ENCODE measurements around the gene LZTS3. TPM values are rescaled to one million over a fixed set of nuclear protein-coding genes. Genes with fewer than 3 reads are reported as not detected.
A peak's percentile ranks its signal among the peaks of the same experiment; 100 is the strongest.

LZTS3 gene
- total and polyA plus RNA-seq, 2 of the 13 experiments (the other 11 are each of a cell fraction or from before 2014, with no cell fraction given) = 10.1 to 31.3 TPM

DNA sequence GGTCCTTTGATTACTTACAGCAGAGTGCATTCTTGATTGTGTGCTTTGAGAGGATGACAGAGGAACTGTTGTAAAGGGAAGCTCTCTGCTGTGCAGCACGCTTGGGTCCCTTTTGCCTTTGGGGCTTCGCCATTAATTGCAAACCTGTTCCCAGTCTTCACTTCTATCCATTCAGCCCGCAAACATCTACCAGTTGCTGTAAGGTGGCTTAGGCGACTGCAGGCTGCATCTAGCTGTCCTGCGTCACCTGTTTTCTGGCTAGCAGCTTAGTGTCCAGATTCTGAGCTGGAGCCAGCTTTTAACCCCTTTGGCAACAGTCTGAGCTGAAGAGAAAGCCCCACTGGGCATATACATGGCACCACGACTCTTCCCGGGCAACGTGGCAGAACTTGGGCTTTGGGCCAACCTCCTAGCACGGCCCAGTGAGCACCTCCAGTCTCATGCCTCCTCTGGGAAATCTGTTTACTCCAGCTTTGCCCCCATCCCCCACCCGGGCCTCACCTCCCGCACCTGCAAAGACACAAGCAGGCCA lies 11.2 kb downstream of the LZTS3 start (continued):
- TF ChIP-seq ZHX1 (CRISPR knock-in tag; IDR thresholded peaks at IDR 0.05; ENCODE audit: low read depth) = no peak
- TF ChIP-seq ZNF772 (CRISPR knock-in tag; IDR thresholded peaks at IDR 0.05) = no peak
- TF ChIP-seq ZNF550 (CRISPR knock-in tag; IDR thresholded peaks at IDR 0.05; ENCODE audit: borderline replicate concordance) = no peak
- TF ChIP-seq ZNF280B (CRISPR knock-in tag; IDR thresholded peaks at IDR 0.05; ENCODE audit: borderline replicate concordance) = no peak
- TF ChIP-seq, protein P1, sequence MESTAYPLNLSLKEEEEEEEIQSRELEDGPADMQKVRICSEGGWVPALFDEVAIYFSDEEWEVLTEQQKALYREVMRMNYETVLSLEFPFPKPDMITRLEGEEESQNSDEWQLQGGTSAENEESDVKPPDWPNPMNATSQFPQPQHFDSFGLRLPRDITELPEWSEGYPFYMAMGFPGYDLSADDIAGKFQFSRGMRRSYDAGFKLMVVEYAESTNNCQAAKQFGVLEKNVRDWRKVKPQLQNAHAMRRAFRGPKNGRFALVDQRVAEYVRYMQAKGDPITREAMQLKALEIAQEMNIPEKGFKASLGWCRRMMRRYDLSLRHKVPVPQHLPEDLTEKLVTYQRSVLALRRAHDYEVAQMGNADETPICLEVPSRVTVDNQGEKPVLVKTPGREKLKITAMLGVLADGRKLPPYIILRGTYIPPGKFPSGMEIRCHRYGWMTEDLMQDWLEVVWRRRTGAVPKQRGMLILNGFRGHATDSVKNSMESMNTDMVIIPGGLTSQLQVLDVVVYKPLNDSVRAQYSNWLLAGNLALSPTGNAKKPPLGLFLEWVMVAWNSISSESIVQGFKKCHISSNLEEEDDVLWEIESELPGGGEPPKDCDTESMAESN (CRISPR knock-in tag; conservative IDR thresholded peaks at IDR 0.05) = no peak
- TF ChIP-seq ZNF615 (CRISPR knock-in tag; IDR thresholded peaks at IDR 0.05; ENCODE audit: borderline replicate concordance) = no peak
- TF ChIP-seq RXRB (CRISPR knock-in tag; IDR thresholded peaks at IDR 0.05; ENCODE audit: borderline replicate concordance) = no peak; the same call in 1 of the 2 replicates
- TF ChIP-seq ZBTB7A (CRISPR knock-in tag; IDR thresholded peaks at IDR 0.05) = 0 out of 2 replicates have a peak, but pooled peaks have one; percentile 42
- no peak for TF ChIP-seq MLLT10 (CRISPR knock-in tag; IDR thresholded peaks at IDR 0.05)
- no peak for TF ChIP-seq ZNF788 (CRISPR knock-in tag; IDR thresholded peaks at IDR 0.05; ENCODE audit: borderline replicate concordance)
- no peak for TF ChIP-seq FOSL1 (CRISPR knock-in tag; IDR thresholded peaks at IDR 0.05; ENCODE audit: borderline replicate concordance)
- no peak for TF ChIP-seq HMGA1 (CRISPR knock-in tag; conservative IDR thresholded peaks at IDR 0.05)
- TF ChIP-seq, protein P2, sequence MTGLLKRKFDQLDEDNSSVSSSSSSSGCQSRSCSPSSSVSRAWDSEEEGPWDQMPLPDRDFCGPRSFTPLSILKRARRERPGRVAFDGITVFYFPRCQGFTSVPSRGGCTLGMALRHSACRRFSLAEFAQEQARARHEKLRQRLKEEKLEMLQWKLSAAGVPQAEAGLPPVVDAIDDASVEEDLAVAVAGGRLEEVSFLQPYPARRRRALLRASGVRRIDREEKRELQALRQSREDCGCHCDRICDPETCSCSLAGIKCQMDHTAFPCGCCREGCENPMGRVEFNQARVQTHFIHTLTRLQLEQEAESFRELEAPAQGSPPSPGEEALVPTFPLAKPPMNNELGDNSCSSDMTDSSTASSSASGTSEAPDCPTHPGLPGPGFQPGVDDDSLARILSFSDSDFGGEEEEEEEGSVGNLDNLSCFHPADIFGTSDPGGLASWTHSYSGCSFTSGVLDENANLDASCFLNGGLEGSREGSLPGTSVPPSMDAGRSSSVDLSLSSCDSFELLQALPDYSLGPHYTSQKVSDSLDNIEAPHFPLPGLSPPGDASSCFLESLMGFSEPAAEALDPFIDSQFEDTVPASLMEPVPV (CRISPR knock-in tag; IDR thresholded peaks at IDR 0.05) = no peak
- TF ChIP-seq, protein P3, sequence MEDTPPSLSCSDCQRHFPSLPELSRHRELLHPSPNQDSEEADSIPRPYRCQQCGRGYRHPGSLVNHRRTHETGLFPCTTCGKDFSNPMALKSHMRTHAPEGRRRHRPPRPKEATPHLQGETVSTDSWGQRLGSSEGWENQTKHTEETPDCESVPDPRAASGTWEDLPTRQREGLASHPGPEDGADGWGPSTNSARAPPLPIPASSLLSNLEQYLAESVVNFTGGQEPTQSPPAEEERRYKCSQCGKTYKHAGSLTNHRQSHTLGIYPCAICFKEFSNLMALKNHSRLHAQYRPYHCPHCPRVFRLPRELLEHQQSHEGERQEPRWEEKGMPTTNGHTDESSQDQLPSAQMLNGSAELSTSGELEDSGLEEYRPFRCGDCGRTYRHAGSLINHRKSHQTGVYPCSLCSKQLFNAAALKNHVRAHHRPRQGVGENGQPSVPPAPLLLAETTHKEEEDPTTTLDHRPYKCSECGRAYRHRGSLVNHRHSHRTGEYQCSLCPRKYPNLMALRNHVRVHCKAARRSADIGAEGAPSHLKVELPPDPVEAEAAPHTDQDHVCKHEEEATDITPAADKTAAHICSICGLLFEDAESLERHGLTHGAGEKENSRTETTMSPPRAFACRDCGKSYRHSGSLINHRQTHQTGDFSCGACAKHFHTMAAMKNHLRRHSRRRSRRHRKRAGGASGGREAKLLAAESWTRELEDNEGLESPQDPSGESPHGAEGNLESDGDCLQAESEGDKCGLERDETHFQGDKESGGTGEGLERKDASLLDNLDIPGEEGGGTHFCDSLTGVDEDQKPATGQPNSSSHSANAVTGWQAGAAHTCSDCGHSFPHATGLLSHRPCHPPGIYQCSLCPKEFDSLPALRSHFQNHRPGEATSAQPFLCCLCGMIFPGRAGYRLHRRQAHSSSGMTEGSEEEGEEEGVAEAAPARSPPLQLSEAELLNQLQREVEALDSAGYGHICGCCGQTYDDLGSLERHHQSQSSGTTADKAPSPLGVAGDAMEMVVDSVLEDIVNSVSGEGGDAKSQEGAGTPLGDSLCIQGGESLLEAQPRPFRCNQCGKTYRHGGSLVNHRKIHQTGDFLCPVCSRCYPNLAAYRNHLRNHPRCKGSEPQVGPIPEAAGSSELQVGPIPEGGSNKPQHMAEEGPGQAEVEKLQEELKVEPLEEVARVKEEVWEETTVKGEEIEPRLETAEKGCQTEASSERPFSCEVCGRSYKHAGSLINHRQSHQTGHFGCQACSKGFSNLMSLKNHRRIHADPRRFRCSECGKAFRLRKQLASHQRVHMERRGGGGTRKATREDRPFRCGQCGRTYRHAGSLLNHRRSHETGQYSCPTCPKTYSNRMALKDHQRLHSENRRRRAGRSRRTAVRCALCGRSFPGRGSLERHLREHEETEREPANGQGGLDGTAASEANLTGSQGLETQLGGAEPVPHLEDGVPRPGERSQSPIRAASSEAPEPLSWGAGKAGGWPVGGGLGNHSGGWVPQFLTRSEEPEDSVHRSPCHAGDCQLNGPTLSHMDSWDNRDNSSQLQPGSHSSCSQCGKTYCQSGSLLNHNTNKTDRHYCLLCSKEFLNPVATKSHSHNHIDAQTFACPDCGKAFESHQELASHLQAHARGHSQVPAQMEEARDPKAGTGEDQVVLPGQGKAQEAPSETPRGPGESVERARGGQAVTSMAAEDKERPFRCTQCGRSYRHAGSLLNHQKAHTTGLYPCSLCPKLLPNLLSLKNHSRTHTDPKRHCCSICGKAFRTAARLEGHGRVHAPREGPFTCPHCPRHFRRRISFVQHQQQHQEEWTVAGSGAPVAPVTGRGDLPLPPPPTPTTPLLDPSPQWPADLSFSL (CRISPR knock-in tag; IDR thresholded peaks at IDR 0.05) = no peak
